Stimulated activated CD4-positive, alpha-beta T cell treated with anti-CD3 and anti-CD28 coated beads, Interleukin-12 subunit alpha, Interleukin-12 subunit beta, amount 100 ng/mL, for 24 hours (primary cell): Measurements from ENCODE around the gene ATP2C2.
"Not testable (repeated sequence)": the region's sequence is repeated elsewhere in the genome, so short reads cannot be mapped to it uniquely, and the experiment has no call there.

ENCODE experiments used
- DNase-seq, 2 experiments: peaks; one replicate each; pipeline ENCODE4 v3.0.0-alpha.2; 2020; ENCODE audit warnings: low read depth in 2 of 2

Gene ATP2C2

DNA sequence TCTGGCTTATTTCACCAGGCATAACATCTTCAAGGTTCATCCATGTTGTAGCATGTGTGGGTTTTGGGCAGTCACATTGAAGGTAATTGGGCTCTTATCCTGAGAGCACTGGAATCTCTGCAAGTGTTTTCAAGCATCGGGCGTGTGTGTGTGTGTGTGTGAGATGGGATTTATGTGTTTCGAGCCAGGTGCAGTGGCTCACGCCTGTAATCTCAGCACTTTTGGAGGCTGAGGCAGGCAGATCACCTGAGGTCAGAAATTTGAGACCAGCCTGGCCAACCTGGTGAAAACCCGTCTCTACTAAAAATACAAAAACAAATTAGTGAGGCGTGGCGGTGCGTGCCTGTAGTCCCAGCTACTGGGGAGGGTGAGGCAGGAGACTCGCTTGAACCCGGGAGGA lies 27.7 kb downstream of the ATP2C2 start:
- DNase-seq = not testable (repeated sequence)

DNA sequence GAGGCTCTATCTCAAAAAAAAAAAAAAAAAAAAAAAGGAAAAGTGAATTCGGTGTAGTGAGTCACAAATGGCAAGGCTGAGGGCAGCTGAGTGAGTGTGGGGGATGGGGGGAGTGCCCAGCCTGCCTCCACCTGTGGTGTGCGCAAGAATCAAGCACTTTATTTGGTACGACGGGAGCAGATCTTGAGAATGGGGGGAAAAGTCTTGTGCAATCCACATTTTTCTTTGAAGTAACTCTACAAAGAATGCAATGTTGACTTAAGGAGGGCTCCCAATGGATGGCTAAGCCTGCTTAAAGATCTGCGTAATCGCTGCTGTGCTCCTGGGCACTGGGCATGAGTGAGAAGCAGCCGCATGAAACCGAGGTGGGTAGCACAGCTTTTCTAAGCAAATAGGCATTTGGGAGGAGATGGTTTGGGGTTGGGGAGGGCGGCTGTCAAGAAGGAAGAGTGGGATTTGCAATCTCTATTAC lies 28.2 kb downstream of the ATP2C2 start:
- no peak for DNase-seq

DNA sequence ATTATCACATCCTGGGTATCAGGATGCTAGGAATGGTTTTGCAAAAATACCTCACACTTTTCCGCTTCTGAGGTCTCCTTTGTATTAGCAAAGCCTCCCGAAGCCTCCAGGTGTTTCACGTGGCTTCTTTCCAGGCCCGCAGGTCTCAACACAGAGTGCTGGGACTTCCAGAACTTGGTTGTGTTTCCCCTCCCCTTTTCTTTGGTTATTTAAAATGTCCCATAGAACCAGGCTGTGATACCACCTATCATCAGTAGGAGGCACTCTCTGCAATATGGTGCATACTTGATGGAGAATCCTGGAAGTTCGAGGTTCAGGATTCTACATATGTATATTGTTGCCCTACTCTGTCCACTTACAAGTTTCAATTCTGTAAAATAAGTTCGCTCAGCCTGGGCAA lies 28.8 kb downstream of the ATP2C2 start:
- DNase-seq = no peak

DNA sequence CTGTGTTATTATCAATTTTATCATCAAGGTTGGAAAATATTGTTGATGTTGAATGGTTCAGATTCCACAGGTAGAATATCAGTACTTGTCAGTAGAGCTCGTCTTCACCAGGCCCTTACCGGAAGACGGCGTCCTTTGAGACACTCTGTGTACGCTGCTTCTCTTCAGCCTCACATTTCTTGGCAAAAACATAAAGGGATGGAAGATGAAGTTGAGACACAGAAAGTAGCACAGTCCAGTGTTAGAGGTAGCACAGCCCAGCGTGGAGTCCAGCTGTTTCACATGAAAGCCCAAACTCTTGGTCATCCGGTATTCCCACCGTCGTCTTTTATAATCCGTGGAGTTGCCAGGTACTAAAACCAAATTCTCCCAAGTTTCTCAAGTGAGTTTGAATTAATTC lies 30.4 kb downstream of the ATP2C2 start:
- no peak for DNase-seq

DNA sequence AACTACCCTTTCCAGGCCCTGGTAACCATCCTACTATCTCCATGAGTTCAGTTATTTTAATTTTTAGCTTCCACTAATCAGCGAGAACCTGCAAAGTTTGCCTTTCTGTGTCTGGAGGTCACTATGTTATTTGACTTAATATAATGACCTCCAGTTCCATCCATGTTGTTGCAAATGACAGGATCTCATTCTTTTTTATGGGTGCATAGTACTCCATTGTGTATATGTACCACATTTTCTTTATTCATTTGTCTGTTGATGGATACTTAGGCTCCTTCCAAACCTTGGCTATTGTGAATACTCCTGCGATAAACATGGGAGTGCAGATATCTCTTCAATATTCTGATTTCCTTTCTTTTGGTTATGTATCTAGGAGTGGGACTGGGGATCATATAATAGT lies 31.6 kb downstream of the ATP2C2 start:
- not testable (repeated sequence) for DNase-seq

DNA sequence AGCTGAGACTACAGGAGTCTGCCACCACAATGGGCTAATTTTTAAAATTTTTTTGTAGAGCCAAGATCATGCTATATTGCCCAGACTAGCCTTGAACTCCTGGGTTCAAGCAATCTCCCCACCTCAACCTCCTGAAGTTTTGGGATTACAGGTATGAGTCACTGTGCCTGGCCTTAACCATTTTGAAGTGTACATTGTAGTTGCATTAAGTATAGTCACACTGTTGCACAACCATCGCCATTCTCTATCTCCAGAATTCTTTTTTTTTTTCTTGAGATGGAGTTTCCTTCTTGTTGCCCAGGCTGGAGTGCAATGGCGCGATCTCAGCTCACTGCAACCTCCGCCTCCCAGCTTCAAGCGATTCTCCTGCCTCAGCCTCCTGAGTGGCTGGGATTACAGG lies 35.1 kb downstream of the ATP2C2 start:
- DNase-seq = not testable (repeated sequence)

DNA sequence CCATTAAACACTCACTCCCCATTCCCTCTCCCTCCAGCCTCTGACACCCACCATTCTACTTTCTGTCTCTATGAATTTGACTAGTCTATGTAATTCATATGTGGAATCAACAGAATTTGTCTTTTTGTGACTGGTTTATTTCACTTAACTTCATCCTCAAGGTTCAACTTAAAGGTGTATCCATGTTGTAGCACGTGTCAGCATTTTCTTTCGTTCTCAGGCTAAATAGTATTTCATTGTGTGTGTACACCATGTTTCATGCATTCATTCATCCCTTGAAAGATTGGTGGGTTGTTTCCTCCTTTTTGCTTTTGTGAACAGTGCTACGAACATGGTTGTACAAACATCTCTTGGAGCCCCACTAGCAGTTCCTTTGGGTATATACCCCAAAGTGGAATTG lies 36.0 kb downstream of the ATP2C2 start:
- DNase-seq = no peak

DNA sequence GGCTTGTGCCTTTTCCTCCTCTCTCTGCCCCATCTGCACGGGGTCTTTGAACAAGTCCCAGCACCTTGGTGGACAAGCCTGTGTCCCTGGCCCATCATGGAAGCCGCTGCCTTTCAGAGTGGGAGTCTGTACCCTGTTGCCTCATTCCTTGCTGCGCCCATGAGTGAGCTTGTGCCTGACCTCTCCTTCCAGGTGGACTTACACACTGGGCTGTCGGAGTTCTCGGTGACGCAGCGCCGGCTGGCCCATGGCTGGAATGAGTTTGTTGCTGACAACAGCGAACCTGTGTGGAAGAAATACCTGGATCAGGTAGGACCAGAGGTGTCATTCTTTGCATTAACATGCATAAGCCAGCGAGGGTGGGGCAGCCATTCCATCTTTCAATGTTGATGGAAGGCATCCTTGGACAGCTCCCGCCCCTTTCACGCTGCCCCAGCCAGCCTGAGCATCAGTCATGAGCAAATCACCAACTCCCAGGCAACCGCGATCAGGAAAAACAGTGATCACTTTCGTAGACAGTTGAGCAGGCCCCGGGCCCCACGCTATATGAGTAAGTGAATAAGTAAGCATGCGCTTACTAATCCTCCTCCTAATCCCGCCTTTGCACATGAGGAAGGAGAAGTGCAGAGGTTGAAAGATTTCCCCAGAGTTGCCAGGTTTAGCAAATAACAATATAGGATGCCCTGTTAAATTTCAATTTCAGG lies 36.8 kb downstream of the ATP2C2 start:
- DNase-seq = no peak

DNA sequence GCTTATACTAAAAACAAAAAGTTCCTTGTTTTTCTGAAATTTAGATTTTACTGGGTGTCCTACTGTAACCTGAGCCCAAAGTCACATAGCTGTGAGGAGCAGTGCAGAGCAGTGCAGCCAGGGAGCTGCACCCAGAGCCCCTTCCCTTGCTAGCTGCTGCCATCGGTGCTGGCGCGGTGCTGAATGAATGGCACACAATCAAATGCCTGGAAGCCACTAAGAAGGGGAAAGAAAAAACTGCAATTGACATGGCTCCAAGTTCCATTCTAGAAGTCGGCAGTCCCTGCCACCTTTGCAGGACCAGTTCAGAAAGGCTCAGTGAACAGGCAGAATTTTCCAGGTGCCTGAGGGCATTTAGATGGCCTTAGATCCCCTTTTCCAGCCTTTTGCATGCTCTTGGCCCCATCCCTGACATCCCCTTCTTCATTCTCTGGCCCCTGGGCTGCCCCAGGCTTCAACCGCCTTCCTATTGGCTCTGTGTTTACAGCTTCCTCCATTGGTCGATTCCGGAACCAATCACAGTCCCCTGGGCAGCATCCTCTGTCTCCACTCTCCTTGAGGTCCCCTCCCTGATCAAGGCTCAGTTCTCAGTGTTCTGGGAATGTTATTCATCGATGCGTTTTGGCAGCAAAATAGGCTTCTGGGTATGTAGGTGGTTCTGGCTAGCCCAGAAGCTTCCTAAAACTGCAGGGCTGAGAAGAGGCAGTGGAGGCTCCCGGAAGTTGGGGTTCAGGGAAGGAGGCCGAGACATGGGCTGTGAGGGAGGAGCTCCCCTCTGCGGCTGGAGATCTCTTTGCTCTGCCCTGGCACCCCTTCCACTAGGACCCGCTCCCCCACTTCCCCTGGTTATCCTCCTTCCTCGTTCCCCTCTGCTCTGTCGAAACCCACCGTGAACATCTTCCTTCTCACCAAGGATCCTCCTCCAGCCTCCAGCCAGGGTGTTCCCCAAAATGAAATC lies 37.9 kb downstream of the ATP2C2 start:
- DNase-seq = no peak

DNA sequence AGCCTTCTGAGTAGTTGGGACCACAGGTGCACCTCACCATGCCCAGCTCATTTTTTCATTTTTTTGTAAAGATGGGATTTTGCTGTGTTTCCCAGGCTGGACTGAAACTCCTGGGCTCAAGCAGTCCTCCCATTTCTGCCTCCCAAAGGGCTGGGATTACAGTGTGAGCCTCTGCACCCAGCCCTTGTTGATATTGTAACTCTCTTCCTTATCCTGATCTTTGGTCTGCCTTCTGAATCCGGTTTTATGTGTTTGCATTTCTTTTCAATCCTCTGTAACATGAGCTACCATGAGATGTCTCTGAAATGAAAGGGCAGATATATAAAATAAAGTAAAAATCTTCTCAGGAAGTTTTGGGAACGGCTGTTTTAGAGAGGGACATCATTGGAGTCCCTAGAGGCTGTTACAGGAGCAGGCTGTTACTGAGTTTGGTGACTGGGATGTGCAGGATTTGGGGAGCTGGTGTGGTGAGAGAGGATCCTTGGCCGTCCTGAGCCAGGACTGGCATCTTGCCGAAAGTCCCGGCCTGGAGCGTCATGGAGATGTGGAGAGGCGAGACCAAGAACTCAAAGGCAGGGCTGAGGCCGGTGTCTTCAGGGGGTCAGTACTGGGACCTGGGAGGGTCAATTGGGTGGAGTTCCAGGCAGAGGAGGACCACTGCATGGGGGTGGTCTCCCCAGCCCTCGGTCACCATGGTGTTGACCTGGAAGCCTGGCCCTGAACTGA lies 39.4 kb downstream of the ATP2C2 start:
- no peak for DNase-seq

DNA sequence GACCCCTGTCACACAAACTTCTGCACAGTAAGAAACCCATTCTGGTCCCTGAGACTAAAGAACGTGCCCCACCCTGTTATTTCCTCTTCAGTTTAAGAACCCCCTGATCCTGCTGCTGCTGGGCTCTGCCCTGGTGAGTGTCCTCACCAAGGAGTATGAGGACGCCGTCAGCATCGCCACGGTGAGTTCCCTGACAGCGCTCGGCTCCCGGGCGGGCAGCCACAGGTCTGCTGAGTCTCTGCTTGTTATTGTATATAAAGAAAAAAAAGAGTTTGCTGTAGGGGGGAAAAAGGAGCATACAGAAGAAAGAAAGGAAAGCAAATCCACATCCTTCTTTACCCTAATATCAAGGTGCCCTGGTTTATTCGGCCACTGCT lies 40.0 kb downstream of the ATP2C2 start:
- no peak for DNase-seq

DNA sequence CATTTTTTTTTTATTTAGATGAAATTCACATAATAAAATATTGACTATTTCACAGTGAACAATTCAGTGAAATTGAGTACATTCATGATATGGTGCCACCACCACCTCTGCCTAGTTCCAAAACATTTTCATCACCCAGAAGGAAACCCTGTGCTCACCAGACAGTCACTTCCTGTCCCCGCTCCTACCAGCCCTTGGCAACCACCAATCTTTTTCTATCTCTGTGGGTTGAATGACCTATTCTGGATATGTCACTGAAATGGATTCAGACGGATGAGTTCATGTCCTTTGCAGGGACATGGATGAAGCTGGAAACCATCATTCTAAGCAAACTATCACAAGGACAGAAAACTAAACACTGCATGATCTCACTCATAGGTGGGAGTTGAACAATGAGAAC lies 40.5 kb downstream of the ATP2C2 start:
- no peak for DNase-seq

DNA sequence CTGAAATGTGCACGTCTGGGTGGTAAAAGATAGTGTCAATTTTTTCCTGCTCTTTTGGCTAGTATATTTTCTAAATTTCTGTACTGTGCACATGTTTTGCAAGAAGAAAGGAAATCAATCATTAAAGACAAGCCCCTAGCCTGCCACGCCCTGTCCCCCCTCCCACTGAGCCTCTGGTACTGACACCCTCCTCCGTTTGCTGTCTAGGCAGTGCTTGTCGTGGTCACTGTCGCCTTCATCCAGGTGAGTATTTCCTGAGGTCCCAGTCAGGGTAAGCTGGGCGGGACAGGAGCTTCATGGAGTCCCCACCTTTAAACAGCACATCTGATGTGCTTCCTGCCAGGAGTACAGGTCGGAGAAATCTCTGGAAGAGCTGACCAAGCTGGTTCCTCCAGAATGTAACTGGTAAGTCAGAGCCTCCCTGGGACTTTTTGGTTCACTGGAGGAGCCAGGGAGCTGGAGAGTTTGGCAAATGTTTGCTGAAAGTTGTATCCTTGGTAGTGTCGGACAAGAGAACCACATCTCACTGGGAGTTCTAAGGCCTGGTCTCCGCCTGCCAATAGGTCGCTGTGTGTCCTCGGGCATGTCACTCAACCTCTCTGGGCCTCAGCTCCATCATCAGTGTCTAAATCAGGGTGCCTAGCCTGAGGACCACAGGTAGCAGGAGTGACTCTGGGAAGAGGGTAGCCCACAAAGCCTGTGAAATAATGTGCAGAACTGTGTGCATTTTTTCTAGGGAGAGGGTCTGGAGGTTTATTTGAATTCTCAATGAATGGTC lies 42.2 kb downstream of the ATP2C2 start:
- no peak for DNase-seq

DNA sequence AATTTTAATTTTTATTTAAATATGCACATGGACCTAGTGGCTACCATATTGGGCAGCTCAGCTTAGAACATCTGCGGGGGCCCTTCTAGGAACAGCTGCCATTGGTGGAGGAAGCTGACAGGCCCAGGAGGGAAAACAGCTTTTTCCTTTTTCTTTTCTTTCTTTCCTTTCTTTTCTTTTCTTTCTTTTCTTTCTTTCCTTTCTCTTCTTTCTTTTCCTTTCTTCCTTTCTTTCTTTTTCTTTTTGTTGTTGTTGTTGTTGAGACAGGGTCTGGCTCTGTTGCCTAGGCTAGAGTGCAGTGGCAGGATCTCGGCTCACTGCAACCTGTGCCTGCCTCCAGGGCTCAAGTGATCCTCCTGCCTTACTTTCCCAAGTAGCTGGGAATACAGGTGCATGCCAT lies 43.4 kb downstream of the ATP2C2 start:
- DNase-seq = no peak

DNA sequence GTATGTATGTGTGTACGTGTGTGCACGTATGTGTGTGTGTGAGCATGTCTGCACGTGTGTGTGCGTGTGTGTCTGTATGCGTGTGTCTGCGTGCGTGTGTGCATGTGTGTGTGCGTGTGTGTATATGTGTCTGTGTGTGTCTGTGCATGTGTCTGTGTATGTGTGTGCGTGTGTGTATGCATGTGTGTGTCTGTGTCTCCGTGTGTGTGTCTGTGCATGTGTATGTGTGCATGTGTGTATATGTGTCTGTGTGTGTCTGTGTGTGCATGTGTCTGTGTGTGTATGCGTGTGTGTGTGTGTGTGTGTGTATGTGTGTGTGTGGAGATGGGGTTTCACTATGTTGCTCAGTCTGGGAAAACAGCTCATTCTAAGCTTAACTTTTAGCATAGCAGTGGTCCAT lies 43.9 kb downstream of the ATP2C2 start:
- DNase-seq = no peak

DNA sequence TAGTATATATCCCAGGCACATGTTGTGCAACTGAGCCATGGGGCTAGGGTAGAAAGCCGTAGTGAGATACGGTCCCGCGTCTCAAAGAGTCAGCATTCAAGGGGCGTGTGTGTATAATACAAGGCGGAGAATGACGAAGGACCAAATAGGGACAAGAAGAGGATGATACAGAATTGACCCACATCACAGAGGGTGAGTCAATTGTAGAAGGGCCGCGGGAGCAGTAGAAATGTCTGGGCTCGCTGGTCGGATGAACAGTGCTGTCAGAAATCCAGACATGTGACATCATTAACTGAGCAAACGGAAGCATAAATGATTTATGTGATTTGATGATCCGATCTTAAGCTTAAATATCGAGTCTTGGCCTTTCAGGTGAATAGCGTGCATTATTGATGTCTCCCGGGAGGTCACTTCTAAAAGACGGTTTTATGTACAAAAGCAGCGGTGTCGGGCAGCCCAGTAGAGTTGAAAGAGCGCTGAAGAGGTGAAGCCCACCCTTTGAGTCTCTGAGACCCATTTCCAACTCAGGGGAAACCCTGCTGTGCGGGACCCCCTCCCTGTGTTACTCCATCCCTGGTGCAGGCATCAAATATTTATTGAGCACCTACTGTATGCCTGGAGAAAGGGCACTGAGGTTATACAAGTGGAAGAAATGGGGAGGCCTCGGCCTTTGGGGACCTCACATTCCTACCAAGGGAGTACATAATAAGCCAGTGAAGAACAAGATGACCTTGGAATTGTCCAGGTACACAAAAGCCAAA lies 45.1 kb downstream of the ATP2C2 start:
- DNase-seq = no peak

DNA sequence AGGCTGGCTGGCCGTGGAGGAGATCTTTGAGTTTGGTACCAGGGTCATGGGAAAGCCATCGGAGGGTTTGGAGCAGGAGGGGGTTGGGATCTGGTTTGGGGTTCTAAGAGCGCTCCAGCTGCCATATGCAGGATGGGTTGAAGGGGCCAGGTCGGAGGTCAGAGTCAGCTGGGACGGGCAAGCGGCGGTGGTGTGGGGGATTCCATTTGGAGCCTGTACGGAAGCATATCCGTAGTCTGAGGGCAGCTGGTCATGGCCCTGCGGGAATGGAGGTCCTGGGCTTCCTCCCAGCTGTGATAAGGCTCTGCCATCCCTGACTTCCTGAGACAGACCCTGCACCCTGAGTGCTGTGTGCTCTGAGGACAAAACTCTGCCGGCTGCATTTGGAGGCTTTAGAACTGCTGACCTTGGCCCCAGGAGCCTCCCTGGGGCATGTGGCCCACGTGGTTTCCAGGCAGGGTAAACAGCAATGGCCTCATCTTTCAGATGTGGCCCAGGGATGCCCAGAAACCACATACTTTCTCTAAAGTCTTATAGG lies 46.5 kb downstream of the ATP2C2 start:
- no peak for DNase-seq

DNA sequence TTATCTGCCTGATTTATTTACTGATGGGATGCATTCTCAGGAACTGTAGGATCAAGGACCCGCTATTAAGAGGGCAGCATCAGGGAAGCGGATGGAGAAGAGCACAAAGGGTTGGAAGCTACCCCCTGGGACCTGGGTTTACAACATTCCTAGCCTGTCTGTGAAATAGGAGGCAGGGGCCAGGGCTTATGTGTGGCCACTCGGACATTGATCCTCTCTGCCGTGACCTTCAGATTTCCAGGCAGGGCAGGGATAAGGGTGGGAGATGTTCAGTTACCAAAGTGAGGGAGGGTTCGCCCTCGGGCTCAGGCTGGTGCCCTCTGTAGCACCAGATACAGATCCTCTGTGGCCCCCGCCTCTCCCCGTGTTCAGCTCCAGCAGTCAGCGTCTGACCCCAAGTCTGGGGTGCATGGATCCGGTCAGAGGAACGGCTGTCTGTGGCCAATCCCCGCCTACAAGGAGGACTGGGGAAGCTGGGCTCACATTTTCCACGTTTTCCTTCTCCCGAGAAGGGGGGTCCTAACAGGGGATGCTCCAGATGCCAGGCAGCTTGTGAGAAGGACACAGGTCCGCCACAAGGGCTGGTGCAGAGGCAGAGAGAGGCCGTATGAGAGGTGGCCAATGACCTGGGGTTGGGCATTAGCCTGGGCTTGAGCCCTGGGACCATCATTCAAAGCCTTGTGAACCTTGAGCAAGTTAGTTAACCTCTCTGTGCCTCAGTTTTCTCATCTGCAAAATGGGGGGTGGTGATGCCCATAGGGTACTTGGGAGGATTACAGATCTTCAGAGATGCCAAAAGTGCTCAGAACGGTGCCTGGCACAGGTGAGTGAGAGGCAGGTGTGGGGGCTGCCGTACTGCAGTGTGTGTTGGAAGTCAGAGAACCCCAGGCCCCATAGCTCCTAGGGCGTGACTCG lies 48.3 kb downstream of the ATP2C2 start:
- DNase-seq = no peak

DNA sequence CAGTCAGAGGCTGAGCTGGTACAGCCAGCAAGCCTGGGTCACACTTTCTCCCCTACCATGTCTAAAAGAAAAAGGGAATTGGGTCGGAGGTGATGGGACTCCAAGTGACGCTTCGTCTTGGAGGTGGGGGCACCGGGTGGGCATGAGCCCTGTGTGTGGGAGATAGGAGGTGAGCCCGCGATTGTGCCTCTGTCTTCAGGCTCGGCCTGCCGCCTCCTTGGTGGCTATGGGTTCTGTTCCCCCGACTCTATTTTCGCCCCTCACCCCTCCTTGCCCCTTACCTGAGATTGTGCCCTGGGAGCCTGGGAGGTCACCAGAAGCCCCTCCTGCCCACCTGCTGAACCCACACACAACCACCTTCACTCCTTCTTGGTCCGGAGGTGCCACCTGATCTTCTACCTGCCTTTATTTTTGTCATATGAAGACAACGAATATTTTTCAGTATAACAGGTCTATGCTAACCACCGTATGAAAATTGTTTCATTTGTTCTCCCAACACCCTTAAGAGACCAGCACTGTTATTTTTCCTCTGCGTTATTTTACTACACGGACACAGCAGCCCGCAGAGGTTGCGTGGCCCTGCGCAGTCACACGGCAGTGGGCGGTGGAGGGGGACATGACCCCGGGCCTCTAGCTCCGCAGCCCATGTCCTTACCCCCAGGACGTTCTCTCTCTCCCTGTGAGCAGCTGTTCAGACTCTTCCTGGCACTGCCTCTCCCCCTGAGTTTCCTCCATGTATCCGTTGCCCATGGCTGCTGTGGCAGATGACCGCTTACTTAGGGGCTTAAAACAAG lies 49.9 kb downstream of the ATP2C2 start:
- DNase-seq = no peak
